Transverse colon (tissue), 4 donors: ENCODE measurements around the gene TMCC3. TPM values are rescaled to one million over a fixed set of nuclear protein-coding genes. Genes with fewer than 3 reads are reported as not detected.
A peak's percentile ranks its signal among the peaks of the same experiment; 100 is the strongest.

ENCODE experiments used
- DNase-seq: peaks from one replicate; pipeline ENCODE4 v3.0.0-alpha.2; 2019
- H3K27ac ChIP-seq, 4 donors: fragments of 200-600 bp; sonication (generic); 2 replicates each; pipeline ENCODE4 v1.5.1; 2016 to 2018; ENCODE audit warnings: inconsistent platforms in 4 of 4
- H3K27me3 ChIP-seq: fragments of 200-600 bp; sonication (generic); 2 replicates; pipeline ENCODE4 v1.5.1; 2017; ENCODE audit warnings: inconsistent platforms
- H3K36me3 ChIP-seq, 4 donors: fragments of 200-600 bp; sonication (generic); 2 replicates each; pipeline ENCODE4 v1.5.1; 2017 to 2019; ENCODE audit warnings: inconsistent platforms in 4 of 4
- H3K4me1 ChIP-seq, 4 donors: fragments of 200-600 bp; sonication (generic); 2 replicates each; pipeline ENCODE4 v1.5.1; 2017 to 2020; ENCODE audit warnings: inconsistent platforms in 4 of 4
- H3K4me3 ChIP-seq, 4 donors: fragments of 200-600 bp; sonication (generic); 1 replicate in 1 of 4; 2 replicates in 3 of 4; pipeline versions ENCODE4 v1.5.1 to v1.6.1; 2017 to 2019; ENCODE audit warnings: inconsistent platforms in 4 of 4
- H3K9me3 ChIP-seq, 2 donors: fragments of 200-600 bp; sonication (generic); 2 replicates each; pipeline ENCODE4 v1.5.1; 2017 to 2019; ENCODE audit warnings: inconsistent platforms in 2 of 2
- EP300 ChIP-seq: sonication (generic); formaldehyde crosslinking; IDR thresholded peaks from one replicate; pipeline ENCODE4 v1.6.1; 2017; ENCODE audit warnings: antibody characterized with exemption, low read depth
- POLR2A ChIP-seq: fragments of 450-650 bp; IDR thresholded peaks from one replicate; pipeline ENCODE4 v1.6.1; 2016; ENCODE audit warnings: antibody characterized with exemption, mild to moderate bottlenecking, moderate library complexity
- POLR2AphosphoS5 ChIP-seq, 3 donors: sonication (generic); formaldehyde crosslinking; IDR thresholded peaks; one replicate each; pipeline ENCODE4 v1.6.1; 2016; ENCODE audit warnings: antibody characterized with exemption in 3 of 3
- WGBS, 2 donors: methylation state at CpG; one replicate each; pipeline ENCODE4 v1.1.5; 2018; ENCODE audit warnings: low coverage in 1 of 2; 5-methylcytosine and 5-hydroxymethylcytosine counted together
- in situ Hi-C, 4 donors: fragments of 200-750 bp; cut with MboI; loops; one replicate each; pipeline versions ENCODE4 v1.15.0 to v1.15.1; 2017; ENCODE audit warnings: low sequenced_read_pairs in 3 of 4, low pct_ligation_motif_present in 1 of 4, low pct_unique_long_range_greater_than_20kb in 1 of 4
- intact Hi-C: fragments of 100-400 bp; cut with DNase I; formaldehyde crosslinking; loops from one replicate; pipeline ENCODE4 v1.15.1; 2023; ENCODE audit warnings: low total_unique reads
- total RNA-seq, 4 donors: library from RNA; depleted of rRNA; stranded (reverse); fragments of >200 nt; gene quantifications; one replicate each; pipeline ENCODE4 v1.1.0, GENCODE V29; 2016
- TF ChIP-seq, protein P1 (sequence below), 5 experiments: fragments of 200-600 bp in 3 of 5; fragments of 450-650 bp in 2 of 5; sonication (generic) in 3 of 5; IDR thresholded peaks; 1 replicate in 2 of 5; 2 replicates in 3 of 5; pipeline ENCODE4 v1.5.1; 2016 to 2017; ENCODE audit warnings: antibody characterized with exemption in 5 of 5, inconsistent platforms in 3 of 5, mild to moderate bottlenecking in 2 of 5, moderate library complexity in 1 of 5

The TMCC3 gene
- total RNA-seq, 4 donors from 2014 or later = 6.4 to 79.3 (median 65.9) TPM

DNA sequence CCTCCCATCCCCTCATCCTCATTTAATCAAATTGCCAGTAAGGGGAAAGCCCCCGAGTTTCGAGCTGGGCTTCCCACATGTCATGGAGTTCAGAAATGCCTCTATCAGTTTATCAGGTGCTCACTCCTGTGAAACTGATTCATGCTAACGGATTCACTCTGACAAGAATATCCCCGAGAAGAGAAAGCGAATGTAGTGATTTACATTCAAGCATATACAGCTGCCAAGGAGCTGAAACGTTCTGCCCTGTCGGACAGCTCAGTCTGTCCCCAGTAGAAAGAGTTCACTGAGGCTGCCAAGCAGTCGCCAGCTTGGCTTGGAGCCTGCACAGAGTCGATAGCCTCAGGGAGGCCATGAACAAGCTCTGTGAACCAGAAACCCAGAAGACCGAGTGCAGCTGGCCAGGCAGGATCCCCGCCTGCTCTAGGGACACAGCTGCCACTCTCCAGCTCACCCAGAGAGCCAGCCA, 88.4 kb downstream of the TMCC3 start:
- Histone ChIP-seq H3K36me3 (no peaks in the 10 kb centered on the region), H3K4me3 (no peak overlapping the region), H3K27ac (peak overlapping the region in 2 of 4 donors; percentile 30 to 36), H3K27me3 (no peaks in the 10 kb centered on the region), H3K9me3 (no peaks in the 10 kb centered on the region), H3K4me1 (peaks cover 0 to 43% (median 22%) of the 10 kb centered on the region in 4 donors)
- intact Hi-C loops = no loop called here
- TF ChIP-seq, protein P1, sequence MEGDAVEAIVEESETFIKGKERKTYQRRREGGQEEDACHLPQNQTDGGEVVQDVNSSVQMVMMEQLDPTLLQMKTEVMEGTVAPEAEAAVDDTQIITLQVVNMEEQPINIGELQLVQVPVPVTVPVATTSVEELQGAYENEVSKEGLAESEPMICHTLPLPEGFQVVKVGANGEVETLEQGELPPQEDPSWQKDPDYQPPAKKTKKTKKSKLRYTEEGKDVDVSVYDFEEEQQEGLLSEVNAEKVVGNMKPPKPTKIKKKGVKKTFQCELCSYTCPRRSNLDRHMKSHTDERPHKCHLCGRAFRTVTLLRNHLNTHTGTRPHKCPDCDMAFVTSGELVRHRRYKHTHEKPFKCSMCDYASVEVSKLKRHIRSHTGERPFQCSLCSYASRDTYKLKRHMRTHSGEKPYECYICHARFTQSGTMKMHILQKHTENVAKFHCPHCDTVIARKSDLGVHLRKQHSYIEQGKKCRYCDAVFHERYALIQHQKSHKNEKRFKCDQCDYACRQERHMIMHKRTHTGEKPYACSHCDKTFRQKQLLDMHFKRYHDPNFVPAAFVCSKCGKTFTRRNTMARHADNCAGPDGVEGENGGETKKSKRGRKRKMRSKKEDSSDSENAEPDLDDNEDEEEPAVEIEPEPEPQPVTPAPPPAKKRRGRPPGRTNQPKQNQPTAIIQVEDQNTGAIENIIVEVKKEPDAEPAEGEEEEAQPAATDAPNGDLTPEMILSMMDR (IDR thresholded peaks at IDR 0.05) = no peak
- TF ChIP-seq POLR2AphosphoS5 (IDR thresholded peaks at IDR 0.05) (no peak), POLR2A (no peak), EP300 (no peak)
- in situ Hi-C loops = loop anchor here in 1 of 4 donors (25.0 kb wide), 1 partner anchor 200 kb away; no protein-coding TSS in a partner anchor
- WGBS, 2 donors = 59 to 73% methylated on average over 3 to 11 of the region's 11 CpGs
- peak; percentile 56 for DNase-seq

DNA sequence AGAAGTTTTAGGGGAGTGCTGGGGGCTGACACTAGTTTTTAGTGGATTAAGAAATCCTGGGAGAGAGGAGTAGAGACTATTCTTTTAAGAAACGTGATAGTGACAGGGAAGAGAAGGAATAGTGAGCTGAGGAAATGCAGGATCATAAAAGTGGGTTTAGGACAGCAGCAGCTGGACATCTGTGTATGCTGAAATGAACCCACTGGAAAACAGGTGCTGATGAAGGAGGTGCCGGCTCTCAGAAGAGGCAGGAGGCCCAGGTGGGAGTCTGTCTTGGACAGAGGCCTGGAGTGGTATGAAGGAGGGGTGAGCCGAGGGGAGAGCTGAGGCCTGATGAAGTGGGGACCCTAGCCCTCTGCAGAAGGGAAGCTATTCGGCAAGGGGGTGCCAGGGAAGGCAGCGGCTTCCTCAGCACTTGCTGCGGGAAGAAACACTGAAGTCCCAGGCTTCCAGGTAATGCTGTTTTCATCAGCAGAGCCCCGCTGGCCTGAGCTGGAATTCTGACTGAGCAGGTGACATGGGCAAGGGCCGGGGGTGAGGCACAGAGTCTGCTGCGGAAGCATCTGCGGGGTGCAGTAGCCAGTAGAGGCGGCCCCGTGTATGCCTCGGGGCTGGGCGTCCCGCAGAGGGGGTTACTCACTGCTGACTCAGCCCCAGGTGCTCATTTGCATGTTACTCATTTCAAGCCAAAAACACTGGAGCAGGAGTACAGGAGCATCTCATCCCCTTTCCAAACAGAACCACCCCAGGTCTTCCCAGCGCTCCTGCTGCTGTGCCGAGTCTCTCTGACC, 89.7 kb downstream of the TMCC3 start:
- in situ Hi-C loops = loop anchor here in 1 of 4 donors (25.0 kb wide), 1 partner anchor 202 kb away; no protein-coding TSS in a partner anchor
- WGBS, 2 donors = 44 to 74% methylated on average over 4 to 16 of the region's 17 CpGs
- peak; percentile 61 for DNase-seq
- Histone ChIP-seq H3K4me3 (no peak overlapping the region), H3K27me3 (no peaks in the 10 kb centered on the region), H3K4me1 (peaks cover 0 to 46% (median 22%) of the 10 kb centered on the region in 4 donors), H3K27ac (peak overlapping the region in 3 of 4 donors; percentile 35 to 53 (median 46)), H3K36me3 (no peaks in the 10 kb centered on the region), H3K9me3 (no peaks in the 10 kb centered on the region)
- TF ChIP-seq EP300 (no peak), POLR2A (no peak), POLR2AphosphoS5 (IDR thresholded peaks at IDR 0.05) (no peak)
- TF ChIP-seq, protein P1 (IDR thresholded peaks at IDR 0.05) = no peak
- intact Hi-C loops = no loop called here

DNA sequence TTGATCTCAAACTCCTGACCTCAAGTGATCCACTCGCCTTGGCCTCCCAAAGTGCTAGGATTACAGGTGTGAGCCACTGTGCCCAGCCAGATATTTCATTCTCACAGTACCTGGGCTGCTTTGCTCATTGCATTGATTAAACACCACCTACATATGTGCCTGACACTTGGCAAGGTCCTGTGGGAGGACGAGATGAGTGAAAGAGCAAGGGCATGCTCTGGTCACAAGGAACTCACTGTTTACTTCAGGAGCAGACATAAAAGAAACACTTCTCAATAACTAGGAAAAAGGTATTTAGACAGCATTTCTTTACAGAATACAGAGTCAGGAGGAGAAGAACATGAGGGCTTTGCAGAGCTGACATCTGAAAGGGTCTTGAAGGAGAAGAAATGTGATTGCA, 91.7 kb downstream of the TMCC3 start:
- no peaks in the 10 kb centered on the region for H3K27me3 ChIP-seq
- in situ Hi-C loops = loop anchor here in 1 of 4 donors (25.0 kb wide), 1 partner anchor 204 kb away; no protein-coding TSS in a partner anchor
- DNase-seq = no peak
- H3K36me3 ChIP-seq = no peaks in the 10 kb centered on the region
- intact Hi-C loops = no loop called here
- TF ChIP-seq POLR2AphosphoS5 (IDR thresholded peaks at IDR 0.05) (no peak), EP300 (no peak), POLR2A (no peak)
- H3K4me3 ChIP-seq = no peak overlapping the region
- H3K27ac ChIP-seq = peak overlapping the region; percentile 75 to 84 (median 80)
- peaks cover 0 to 46% (median 22%) of the 10 kb centered on the region in 4 donors for H3K4me1 ChIP-seq
- H3K9me3 ChIP-seq = no peaks in the 10 kb centered on the region
- 45% methylated on average over 2 of the region's 2 CpGs; no CpG with 5 or more reads in 1 of the 2 donors for WGBS, 2 donors

DNA sequence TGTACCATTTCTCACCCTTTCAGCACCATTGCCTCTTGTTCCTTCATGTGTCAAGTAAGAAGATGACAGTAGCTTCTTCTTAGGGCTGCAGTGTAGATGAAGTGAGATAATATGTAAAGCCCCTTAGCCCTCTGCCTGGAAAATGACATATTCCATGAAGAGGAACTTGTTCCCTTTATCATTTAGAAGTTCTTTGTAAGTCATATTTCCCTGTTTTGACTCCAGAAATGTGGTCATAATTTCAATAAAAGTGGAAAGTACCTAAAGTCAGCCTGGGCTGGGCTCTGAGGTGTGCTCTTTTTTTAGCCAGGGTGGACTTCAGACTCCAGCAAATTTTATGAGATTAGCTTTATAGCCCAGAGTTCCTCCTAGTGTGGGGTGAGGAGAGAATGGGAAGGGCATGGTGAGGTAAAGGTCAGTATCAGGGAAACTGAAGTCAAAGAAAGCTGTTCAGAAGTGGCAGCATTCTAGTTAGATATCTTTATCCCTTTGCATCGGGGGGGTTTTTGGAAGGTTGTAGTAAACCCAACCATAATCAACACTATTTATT, 92.5 kb downstream of the TMCC3 start:
- DNase-seq = peak; percentile 33
- Histone ChIP-seq H3K27me3 (no peaks in the 10 kb centered on the region), H3K27ac (peak overlapping the region; percentile 75 to 84 (median 80)), H3K4me3 (no peak overlapping the region), H3K9me3 (no peaks in the 10 kb centered on the region), H3K36me3 (no peaks in the 10 kb centered on the region), H3K4me1 (peaks cover 0 to 46% (median 22%) of the 10 kb centered on the region in 4 donors)
- 33 to 54% methylated on average over 1 of the region's 1 CpG for WGBS, 2 donors
- TF ChIP-seq EP300 = no peak
- TF ChIP-seq POLR2A = peak; percentile 17
- TF ChIP-seq, protein P1 (IDR thresholded peaks at IDR 0.05) = no peak
- TF ChIP-seq POLR2AphosphoS5 (IDR thresholded peaks at IDR 0.05) = peak in 2 of 3 donors; percentile 21 to 60
- intact Hi-C loops (no loop called here), in situ Hi-C loops (loop anchor here in 1 of 4 donors (25.0 kb wide), 1 partner anchor 204 kb away; no protein-coding TSS in a partner anchor)
